NCI-H460 (cell line): ENCODE measurements around the gene TSC22D1. TPM values are rescaled to one million over a fixed set of nuclear protein-coding genes. Genes with fewer than 3 reads are reported as not detected.
A peak's percentile ranks its signal among the peaks of the same experiment; 100 is the strongest.
"Not testable (repeated sequence)": the region's sequence is repeated elsewhere in the genome, so short reads cannot be mapped to it uniquely, and the experiment has no call there.

Experiments
- DNase-seq: peaks from one replicate; pipeline ENCODE4 v3.0.0-alpha.2; 2016; ENCODE audit warnings: low read depth; ENCODE audit errors: extremely low read depth
- total RNA-seq: library from RNA; depleted of rRNA; stranded (reverse); fragments of >200 nt; shearing (Covaris generic); gene quantifications from 2 replicates; pipeline ENCODE4 v1.2.3, GENCODE V29; 2014

Gene TSC22D1
- total RNA-seq, 1 experiment from 2014 or later, result 154 TPM

DNA sequence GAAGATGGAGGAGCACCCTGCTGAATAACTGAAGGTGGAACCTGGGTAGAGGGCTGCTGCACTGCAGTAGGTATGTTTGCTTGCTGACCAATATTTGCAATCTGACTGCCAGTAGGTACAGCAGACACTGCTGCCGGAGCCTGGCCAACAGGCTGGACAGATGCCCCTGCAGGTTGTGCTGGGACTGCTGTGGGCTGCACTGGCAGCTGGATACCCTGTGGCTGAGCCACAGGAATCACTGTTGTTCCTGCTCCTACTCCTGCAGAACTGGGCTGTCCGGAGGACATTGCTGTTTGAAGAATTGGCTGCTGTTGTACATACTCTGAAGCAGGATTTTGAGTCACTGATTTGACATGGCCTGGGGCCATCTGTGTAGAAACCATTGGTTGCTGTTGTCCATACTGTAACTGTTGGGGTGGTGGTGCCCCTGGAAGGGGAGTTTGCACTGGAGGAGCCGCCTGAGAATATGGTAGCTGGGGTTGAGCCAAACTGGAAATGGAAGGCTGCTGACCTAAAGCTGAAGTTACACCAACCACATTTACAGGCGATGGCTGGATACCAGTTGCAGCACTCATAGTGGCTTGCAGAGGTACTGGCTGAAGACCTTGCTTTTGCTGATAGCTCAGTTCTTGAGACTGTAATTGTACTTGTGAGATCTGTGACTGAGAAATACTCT, 2.2 kb downstream of the TSC22D1 start:
- no peak for DNase-seq

DNA sequence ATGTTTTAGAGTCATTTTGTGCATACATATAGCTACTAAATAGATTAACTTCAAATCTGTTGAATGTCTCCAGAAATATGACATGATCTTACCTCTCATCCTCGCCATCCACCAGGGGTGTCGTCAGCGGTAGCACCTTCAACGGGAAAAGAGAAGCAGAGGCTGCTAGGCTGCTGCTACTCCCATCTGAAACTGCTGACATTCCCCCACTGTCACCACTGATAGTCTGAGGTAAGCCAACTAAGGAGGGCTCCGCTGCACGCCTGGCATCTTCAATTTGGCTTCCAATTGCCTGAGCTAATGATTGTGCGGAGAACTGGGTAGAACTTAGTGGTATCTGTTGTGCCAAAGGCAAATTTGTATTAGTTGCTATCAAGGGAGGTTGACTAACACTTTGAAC, 3.1 kb downstream of the TSC22D1 start:
- DNase-seq, result no peak

DNA sequence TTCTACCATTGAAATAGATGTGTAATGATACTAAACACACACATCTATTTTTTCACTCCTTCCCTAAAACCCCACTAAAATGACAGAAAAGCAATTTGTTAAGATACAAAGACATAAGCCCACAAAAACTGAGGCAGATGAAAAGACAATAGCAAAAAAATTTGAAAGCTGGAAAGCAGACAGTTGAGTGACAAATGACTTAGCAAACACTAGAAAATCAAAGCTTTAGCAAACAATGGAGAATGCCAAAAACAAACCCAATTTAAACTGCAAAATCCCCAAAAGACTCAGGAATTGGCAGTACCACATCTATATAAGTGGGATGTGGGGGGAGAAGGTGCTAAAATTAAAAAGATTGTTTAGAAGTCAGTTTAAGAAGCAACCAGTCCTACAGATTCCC, 9.5 kb downstream of the TSC22D1 start:
- no peak for DNase-seq

DNA sequence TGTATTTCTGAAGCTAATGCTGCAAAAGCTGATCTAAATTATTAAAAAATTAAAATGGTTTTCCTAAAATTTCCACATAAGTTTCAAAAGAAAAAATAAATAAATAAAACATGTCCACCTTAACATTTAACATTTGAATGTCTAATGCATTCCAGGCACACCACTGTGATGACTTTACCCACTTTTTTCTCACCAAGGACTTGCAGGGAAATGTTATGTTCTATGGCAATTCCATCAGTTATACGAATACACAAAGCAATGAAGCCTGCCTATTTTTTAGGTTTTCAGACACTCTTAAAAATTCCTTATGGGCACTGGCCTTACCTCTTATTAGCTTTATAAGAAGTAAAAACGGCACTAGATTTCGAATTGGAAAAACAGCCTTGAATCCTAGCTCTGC, 10.2 kb downstream of the TSC22D1 start:
- DNase-seq, result no peak

GRCh38 chr13:44564936-44565335, 11.2 kb downstream of the TSC22D1 start:
- no peak for DNase-seq

DNA sequence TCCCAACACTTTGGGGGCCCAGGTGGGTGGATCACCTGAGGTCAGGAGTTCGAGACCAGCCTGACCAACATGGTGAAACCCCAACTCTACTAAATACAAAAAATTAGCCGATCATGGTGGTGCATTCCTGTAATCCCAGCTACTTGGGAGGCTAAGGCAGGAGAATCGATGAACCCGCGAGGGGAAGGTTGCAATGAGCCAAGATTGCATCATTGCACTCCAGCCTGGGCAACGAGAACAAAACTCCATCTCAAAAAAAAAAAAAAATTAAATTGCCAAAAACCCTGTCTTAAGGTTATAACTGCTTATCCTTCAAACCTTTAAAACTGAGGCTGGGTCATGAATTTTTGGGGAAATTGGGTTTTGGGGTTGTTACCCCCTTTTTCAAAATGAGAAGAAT, 13.3 kb downstream of the TSC22D1 start:
- DNase-seq, result not testable (repeated sequence)

DNA sequence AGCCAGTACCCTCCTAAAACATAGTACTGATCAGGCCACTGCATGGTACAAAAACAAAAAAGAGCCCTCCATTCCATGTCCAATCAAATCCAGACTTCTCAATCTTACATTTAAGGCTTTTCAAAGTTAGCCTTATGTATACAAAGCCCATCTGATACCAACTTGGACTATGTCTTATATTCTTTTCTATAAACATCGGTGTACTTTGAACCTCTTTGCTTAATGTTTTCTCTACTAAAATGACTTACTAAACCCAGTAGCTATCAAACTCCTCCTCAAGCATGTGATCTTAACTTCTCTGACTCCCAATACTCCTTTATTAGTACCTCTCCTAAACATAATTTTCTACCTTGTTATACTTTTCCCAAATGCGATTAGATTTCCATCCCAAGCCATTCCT, 14.8 kb downstream of the TSC22D1 start:
- DNase-seq, result no peak

GRCh38 chr13:44557986-44558385, 18.1 kb downstream of the TSC22D1 start:
- DNase-seq, result no peak

DNA sequence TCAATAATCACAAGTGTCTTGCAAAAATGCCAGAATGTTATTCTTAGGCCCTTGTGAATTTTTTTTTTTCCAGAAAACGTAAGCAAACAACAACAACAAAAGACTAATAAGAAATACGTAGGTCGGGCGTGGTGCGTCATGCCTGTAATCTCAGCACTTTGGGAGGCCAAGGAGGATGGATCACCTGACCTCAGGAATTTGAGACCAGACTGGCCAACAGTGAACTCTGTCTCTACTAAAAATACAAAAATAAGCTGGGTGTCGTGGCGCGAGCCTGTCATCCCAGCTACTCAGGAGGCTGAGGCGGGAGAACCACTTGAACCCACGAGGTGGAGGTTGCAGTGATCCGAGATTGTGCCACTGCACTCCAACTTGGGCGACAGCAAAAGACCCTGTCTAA, 20.9 kb downstream of the TSC22D1 start:
- no peak for DNase-seq

- DNase-seq, result no peak
These were observed 26.7 kb downstream of the TSC22D1 start for GRCh38 chr13:44549476-44549875.

DNA sequence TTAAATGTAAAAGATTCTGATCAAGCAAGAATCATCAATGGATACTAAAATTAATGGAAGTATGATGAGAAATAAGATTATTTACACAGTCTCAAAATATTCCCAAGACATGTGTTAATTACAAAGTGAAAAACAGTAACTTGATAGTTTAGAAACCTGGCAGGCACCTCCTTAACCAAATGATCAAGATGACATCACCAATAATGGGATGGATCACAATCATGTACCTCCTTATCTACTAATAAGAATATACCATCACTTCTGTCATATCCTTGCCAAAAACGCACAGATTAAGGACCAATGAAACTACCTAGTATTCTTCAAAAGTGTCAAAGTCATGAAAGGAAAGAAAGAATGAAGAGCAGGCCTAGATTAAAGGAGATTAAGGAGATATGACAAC, 30.0 kb downstream of the TSC22D1 start:
- no peak for DNase-seq

DNA sequence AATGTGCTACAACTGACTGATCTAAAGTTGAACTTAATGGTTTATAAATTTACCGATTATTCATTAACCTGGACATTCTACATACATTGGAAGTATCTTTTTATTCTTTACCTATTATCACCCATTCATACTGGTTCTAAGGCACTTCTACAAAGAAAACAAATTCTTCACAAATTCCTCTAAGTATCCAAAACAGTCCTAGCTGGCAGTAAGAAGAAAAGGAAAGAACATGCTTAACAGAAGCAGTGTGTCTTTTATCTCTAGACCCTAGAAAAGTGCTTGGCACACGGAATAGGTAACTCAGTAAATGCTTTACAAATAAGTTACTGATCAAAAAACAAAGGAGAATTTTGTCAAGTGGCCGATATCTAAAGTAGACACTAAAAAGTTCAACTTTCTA, 32.8 kb downstream of the TSC22D1 start:
- no peak for DNase-seq

- no peak for DNase-seq
These were observed 33.8 kb downstream of the TSC22D1 start for GRCh38 chr13:44542361-44542760.

- DNase-seq, result no peak
These were observed 34.5 kb downstream of the TSC22D1 start for GRCh38 chr13:44541601-44542000.

GRCh38 chr13:44540761-44541434, 35.2 kb downstream of the TSC22D1 start:
- DNase-seq, result no peak

- DNase-seq, result no peak
These were observed 38.9 kb downstream of the TSC22D1 start for GRCh38 chr13:44537248-44537647.

DNA sequence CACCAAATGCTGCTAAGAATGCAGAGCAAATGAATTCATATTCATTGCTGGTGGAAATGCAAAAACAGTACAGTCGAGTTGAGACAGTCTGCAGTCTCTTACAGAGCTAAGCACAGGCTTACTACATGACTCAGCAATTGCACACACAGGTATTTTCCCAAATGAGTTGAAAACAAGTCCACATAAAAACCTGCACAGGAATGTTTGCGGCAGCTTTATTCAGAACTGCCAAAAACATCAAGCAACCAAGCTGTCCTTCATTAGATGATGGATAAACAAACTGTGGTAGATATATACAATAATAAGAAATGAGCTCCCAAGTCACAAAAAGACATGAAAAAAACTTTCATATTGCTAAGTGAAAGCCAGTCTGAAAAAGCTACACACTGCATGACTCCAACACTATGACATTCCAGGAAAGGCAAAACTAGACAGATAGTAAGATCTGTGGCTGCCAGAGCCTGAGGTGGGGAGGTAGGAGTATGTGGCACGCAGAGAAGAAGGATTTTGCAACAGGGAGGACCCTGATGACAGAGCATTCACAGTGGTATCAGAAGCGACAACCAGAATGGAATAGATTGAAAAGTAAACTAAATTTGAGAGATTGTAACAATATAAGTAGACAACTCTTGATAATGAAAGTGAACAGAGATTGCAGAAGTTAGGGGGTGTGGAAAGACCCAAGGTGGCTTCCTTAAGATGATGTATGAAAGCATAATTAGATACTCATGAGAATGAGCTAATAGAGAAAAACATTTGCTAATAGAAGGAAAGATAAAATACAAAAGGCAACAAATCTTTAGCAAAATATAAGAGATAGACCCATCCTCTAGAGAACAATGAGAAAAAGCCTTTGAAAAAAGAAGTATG, 52.7 kb downstream of the TSC22D1 start:
- DNase-seq, result peak; percentile 26

- DNase-seq, result no peak
These were observed 56.5 kb downstream of the TSC22D1 start for GRCh38 chr13:44519642-44520041.

- no peak for DNase-seq
These were observed 59.4 kb downstream of the TSC22D1 start for GRCh38 chr13:44516771-44517170.

- DNase-seq, result no peak
These were observed 61.9 kb downstream of the TSC22D1 start for GRCh38 chr13:44514278-44514677.

DNA sequence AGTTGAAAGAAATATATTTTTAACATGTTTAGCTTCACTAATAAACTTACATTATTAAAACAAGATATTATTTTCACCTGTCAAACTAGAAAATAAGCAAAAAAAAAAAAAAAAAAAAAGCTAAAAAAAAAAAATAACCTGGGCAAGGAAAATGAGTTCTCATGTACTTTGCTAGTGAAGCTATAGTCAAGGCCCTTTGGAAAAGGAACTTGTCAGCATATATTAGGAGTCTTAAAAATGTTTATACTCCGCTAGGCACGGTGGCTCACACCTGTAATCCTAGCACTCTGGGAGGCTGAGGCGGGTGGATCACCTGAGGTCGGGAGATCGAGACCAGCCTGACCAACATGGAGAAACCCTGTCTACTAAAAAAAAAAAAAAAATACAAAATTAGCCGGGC, 66.3 kb downstream of the TSC22D1 start:
- not testable (repeated sequence) for DNase-seq
